HG03378 (cell line): ENCODE results near the gene ZBTB7B.

Experiments
- ATAC-seq: cut with Tn5 transposase; IDR thresholded peaks from one replicate; pipeline ENCODE4 v1.9.1; 2021; ENCODE audit warnings: mild to moderate bottlenecking, moderate library complexity; ENCODE audit not compliant: unreplicated experiment

Gene ZBTB7B

DNA sequence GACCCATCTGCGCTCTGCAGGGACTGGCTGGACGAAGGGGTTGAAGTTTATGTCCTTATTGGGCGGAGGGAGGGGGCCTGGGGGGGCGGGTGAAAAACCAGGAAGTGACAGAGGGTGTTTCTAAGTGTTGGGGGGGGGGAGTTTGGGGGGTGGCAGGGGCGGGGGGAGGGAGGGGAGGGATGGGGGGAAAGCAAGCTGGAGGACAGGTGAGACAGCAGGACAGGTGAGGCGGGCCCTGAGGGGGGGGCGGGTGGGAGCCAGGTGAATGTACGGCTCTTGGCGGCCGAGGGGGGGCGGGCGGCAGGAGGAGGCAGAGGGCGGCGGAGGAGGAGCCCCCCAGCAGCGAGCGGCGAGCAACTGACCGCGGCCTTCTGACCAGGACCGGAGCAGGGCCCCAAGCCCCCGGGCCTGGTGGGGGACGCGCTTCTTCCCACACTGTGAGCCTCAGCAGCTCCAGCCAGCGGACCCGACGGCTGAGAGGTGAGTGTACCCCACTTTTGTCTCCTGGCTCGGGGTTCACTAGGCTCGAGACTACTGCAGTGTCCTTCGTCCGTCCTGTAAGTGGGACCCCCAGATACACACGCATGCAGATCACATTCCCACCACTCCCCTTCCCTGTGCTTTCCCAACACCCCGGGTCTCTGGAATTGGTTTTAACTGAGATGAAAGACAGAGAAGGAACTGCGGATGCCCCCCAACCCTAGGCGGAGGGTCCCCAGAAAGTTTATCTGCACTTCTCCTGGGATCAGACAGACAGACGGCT lies at the start of gene ZBTB7B:
Gene ZBTB7B (plus strand): TSS at position 339 of the 763 bp plus-strand sequence. CDS start 11,859 bp downstream, outside the sequence.
- no peak for ATAC-seq

GRCh38 chr1:154953611-154954038 lies 49.0 kb upstream of the ZBTB7B start:
- no peak for ATAC-seq

DNA sequence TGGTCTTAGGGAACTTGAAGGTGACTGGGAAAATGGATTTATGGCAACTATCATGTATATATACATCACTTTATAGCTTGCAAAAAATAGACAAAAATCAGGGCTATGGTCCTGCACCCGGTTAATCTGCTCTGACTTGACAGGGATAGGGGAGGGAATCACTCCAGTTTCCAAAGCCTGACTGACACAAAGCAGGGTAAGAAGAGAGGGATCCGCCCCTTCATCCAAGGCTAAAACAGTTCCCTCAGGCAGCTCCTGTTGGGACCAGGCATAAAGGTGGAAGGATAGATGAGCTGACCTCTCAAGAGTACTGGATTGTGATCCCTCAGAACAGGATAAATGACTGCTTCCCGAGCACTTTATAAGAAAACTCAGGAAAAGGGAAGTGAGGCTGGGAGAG lies 48.1 kb upstream of the ZBTB7B start:
- no peak for ATAC-seq

GRCh38 chr1:154955039-154955717 lies 47.4 kb upstream of the ZBTB7B start:
- peak; percentile 53 for ATAC-seq

- ATAC-seq, result peak; percentile 43
Measured at GRCh38 chr1:154955718-154956543, 46.7 kb upstream of the ZBTB7B start, which contains the start of gene PBXIP1. Gene PBXIP1, minus strand, starts transcription at chr1:154956099. Its CDS starts 2,378 bp downstream, at chr1:154953721.

GRCh38 chr1:154956544-154956941 lies 46.1 kb upstream of the ZBTB7B start:
- ATAC-seq, result no peak

GRCh38 chr1:154957091-154957657 lies 45.4 kb upstream of the ZBTB7B start:
- ATAC-seq, result no peak

DNA sequence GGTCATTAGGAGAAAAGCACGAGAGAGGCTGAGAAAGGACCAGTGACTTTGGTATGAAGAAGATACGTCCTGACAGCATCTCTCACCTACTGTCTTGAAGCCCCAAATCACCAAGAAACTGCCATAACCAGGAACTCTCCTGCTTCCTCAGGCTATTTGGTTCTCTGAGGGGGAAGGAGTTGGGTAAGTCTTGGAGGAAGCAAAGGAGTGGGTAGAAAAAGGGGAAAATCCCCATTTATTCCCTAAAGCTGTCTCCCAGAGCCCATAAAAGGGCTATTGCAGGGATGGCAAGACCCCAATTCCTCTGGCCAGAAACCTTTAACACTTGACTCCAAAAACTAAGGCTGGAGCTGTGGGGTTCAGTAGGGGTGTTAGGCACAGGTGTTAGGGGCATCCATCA lies 44.6 kb upstream of the ZBTB7B start:
- no peak for ATAC-seq

- ATAC-seq, result no peak
Measured at GRCh38 chr1:154958681-154959425, 43.7 kb upstream of the ZBTB7B start.

DNA sequence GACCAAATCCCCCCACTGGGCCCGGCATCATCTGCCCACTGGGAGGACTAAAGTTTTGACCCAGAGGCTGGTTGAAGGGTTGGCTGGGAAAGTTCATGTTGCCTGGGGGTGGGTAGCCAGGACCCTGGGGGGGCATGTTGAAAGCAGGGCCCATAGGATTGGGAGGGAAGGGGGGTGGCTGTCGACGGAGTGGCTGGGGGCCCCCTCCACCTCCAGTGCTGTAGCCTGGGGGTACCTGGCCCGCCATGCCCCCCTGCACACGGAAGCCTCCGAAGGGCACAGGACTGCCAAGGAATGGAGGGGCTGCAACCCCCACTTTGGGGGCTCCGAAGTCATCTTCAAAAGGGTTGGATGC lies 43.2 kb upstream of the ZBTB7B start:
- ATAC-seq, result no peak

DNA sequence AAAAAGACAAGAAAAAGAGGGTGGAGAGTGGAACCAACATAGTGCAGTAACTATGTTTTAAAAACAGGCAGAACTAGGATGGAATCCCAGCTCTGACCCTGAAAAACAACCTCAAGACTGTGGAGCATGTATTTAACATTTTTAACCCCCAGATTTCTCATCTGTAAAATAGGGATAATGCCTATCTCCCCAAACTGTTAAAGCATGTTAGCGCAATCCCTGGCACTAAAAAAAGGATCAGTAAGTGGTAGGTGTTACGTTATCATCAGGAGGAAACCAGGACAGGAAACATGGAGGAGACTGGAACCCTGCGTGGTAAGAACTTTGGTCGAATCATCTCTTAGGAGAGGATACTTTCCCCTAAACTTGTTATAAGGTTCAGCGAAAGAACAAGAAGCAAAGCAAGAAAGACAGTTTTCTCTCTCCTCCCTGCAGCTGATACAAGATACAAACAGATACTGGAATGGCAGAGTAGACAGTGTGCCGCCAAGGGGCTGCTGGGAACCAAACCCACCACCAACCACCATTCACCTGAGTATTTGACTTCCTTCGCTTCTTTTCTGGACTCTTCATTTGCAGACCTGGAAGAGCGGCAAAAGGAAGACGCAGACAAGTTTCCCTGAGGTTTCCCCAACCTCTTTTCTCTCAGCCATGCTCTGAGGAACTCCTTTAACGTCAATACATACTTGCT lies 42.0 kb upstream of the ZBTB7B start:
- ATAC-seq, result no peak

GRCh38 chr1:154961207-154962155 lies 41.1 kb upstream of the ZBTB7B start, which contains the start of gene PYGO2:
Gene PYGO2, minus strand, starts transcription at chr1:154961782. Its CDS starts 206 bp downstream, at chr1:154961576.
- peak; percentile 54 for ATAC-seq

- ATAC-seq, result peak; percentile 15
Measured at GRCh38 chr1:154962156-154962749, 40.3 kb upstream of the ZBTB7B start.

DNA sequence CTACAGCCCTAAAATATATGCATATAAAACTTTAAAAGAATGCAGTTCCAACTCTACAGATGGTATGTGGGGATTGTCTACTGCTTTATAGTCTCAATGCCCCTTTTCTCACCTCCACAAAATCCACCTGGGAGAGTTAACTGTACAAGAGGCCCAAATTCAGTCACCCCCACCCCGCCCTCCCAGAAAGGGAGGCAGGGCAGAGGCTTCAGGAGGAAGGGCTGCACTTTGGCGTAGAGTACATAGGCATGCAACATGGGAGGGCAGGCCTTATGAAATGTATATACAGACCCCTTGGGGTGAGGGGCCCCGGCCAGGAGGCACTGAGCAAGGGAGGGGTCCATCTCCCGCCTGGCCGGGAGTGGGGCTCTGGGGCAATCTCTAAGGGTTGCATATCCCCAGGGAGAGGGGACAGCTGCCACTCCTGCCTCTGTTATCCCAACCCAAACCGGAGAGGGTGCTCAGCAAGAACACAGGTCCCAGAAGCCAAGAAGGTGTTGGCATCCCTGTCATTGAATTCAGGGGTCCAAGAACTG lies 39.7 kb upstream of the ZBTB7B start:
- no peak for ATAC-seq

DNA sequence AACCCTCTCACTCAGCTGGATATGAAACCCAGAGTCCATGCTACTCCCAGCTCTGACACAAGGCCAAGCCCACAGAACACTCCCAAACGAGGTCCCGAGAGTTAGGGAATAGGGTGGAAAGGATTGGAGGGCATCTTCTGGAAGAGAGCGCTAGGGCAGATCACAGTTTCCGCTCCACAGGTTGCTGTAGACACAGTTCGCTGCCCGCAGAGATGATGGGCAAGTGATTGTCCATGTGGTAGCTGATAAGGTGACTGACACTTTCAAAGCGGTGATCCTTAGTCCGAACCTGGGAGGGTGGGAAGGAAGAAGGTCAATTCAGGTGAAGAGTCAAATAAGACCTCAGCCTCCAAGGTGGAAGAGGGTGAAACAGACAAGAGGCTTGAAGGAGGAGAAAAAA lies 39.0 kb upstream of the ZBTB7B start:
- no peak for ATAC-seq

GRCh38 chr1:154964359-154964758 lies 38.2 kb upstream of the ZBTB7B start:
- ATAC-seq, result no peak

DNA sequence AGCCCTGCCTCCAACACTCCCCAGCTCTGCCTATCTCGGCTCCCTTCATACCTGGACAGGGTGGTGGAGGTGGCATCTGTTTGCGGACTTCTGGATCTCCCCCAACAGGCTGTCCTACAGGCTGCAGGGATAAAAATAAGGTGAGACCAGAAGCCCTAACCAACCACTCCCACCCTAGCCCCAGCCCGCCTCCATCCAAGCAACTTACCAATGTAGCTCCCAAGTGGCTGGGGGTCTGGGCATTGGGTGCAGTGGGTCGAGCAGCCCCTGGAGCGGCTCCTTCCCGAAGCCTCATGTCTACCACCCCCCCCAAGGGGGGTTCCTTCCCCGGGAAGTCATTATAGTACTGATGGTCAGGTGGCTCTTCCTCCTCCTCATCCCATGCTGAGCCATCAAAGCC lies 36.5 kb upstream of the ZBTB7B start:
- no peak for ATAC-seq
